Skeletal muscle tissue (tissue), 4 donors: ENCODE measurements around the gene GRAMD1B. TPM values are rescaled to one million over a fixed set of nuclear protein-coding genes. Genes with fewer than 3 reads are reported as not detected.
"Not testable (repeated sequence)": the region's sequence is repeated elsewhere in the genome, so short reads cannot be mapped to it uniquely, and the experiment has no call there.

Source experiments
- H3K27ac ChIP-seq: one replicate; pipeline ENCODE4 v1.7.0; 2013; ENCODE audit warnings: mild to moderate bottlenecking, low read depth, low read length, inconsistent platforms
- H3K27me3 ChIP-seq, 3 donors: one replicate each; pipeline ENCODE4 v1.7.0; 2013; ENCODE audit warnings: low read length in 3 of 3; ENCODE audit not compliant: control insufficient read depth in 3 of 3, insufficient read depth in 3 of 3
- H3K36me3 ChIP-seq, 3 donors: one replicate each; pipeline ENCODE4 v1.7.0; 2013; ENCODE audit warnings: low read length in 3 of 3; ENCODE audit not compliant: control insufficient read depth in 3 of 3, insufficient read depth in 3 of 3
- H3K4me1 ChIP-seq, 3 donors: one replicate each; pipeline ENCODE4 v1.7.0; 2013; ENCODE audit warnings: low read length in 3 of 3, mild to moderate bottlenecking in 3 of 3; ENCODE audit not compliant: control insufficient read depth in 3 of 3, insufficient read depth in 3 of 3
- H3K4me3 ChIP-seq, 3 donors: one replicate each; pipeline ENCODE4 v1.7.0; 2013; ENCODE audit warnings: low read length in 3 of 3
- H3K9ac ChIP-seq, 3 donors: one replicate each; pipeline ENCODE4 v1.7.0; 2013; ENCODE audit warnings: low read length in 3 of 3, mild to moderate bottlenecking in 3 of 3, moderate library complexity in 2 of 3, low read depth in 1 of 3
- H3K9me3 ChIP-seq, 3 donors: one replicate each; pipeline ENCODE4 v1.7.0; 2013; ENCODE audit warnings: low read length in 3 of 3; ENCODE audit not compliant: control insufficient read depth in 3 of 3
- total RNA-seq: library from RNA; depleted of rRNA; stranded (reverse); fragments of >200 nt; gene quantifications from one replicate; pipeline ENCODE4 v1.2.3, GENCODE V29; 2014
- donor health status: Osteomylitis.

Gene GRAMD1B
- total RNA-seq, 1 donor from 2014 or later = 8.9 TPM

- Histone ChIP-seq H3K9ac (no peak overlapping the region), H3K9me3 (no peaks in the 10 kb centered on the region), H3K4me1 (no peaks in the 10 kb centered on the region), H3K4me3 (no peak overlapping the region), H3K27ac (no peak overlapping the region), H3K36me3 (no peaks in the 10 kb centered on the region), H3K27me3 (no peaks in the 10 kb centered on the region)
These were observed 11.1 kb downstream of the GRAMD1B start for GRCh38 chr11:123441161-123441560.

DNA sequence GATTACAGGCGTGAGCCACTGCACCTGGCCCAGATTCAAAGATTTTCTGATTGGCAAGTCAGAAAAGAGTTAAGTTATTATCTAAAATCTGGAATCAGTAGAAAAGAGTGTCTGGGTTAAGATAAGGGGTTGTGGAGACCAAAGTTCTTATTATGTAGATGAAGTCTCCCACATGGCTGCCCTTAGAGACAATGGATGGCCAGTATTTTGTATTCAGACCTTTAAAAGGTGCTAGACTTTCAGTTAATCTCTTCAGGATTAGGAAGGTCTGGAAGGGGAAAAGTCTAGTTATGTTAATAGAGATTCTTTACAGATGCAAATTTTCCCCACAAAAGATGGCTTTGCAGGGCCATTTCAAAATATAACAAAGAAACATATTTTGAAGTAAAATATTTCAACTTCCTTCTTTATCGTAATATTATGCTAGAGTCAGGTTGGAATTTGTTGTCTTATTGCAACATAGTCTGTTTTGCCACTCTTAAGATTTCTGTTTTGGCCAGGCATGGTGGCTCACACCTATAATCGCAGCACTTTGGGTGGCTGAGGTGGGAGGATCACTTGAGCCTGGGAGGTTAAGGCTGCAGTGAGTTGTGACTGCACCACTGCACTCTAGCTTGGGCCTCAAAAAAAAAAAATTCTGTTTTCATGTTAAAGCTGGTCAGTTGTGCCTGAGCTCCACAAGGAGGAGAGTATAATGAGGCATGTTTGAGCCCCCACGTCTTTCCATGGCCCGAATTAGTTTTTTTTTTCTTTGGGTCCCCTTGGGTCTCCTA, 14.0 kb downstream of the GRAMD1B start:
- Histone ChIP-seq H3K27ac (no peak overlapping the region), H3K9ac (no peak overlapping the region), H3K36me3 (no peaks in the 10 kb centered on the region), H3K27me3 (no peaks in the 10 kb centered on the region), H3K9me3 (no peaks in the 10 kb centered on the region), H3K4me1 (peaks cover 0 to 3% (median 0%) of the 10 kb centered on the region in 3 donors), H3K4me3 (no peak overlapping the region)

DNA sequence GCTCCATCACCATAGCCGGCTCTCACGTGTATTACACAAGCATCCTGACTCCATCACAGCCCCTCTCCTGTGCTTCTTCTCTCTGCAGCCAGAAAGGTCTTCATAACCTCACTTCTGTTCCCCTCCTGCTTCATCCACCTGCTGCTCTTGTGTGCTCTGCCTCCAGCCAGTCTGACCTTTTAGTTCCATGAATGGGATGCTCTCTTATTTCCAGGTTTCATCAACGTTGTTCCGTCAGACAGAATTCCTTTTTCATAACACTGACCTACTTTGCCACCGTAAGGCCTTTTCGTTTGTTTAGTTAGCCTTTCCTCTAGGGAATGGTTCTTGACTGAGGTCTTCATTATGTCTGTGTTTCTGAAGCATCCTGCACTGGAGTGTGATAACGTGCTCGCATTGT, 18.8 kb downstream of the GRAMD1B start:
- Histone ChIP-seq H3K27ac (no peak overlapping the region), H3K36me3 (no peaks in the 10 kb centered on the region), H3K4me1 (peaks cover 0 to 10% (median 0%) of the 10 kb centered on the region in 3 donors), H3K4me3 (no peak overlapping the region), H3K27me3 (no peaks in the 10 kb centered on the region), H3K9ac (no peak overlapping the region), H3K9me3 (no peaks in the 10 kb centered on the region)

DNA sequence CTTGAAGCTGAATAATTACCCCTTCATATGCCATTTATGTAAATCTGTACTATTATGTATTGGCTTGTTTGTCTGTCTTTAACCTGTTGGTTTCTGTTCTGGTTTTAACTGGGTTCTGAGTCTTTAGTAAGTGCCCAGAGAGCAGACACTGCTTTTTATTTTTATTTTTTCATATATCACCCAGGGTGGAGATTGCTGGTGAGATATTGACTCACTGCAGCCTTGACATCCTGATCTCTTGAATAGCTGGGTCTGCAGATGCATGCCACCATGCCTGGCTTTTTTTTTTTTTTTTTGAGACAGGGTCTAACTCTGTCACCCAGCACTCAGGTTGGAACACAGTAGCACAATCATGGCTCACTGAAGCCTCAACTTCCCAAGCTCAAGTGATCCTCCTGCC, 19.4 kb downstream of the GRAMD1B start:
- Histone ChIP-seq H3K36me3 (no peaks in the 10 kb centered on the region), H3K27me3 (no peaks in the 10 kb centered on the region), H3K9me3 (no peaks in the 10 kb centered on the region), H3K4me3 (no peak overlapping the region), H3K9ac (no peak overlapping the region), H3K27ac (no peak overlapping the region), H3K4me1 (peaks cover 0 to 10% (median 2%) of the 10 kb centered on the region in 3 donors)

- Histone ChIP-seq H3K9ac (no peak overlapping the region), H3K9me3 (no peaks in the 10 kb centered on the region), H3K4me3 (no peak overlapping the region), H3K27me3 (no peaks in the 10 kb centered on the region), H3K36me3 (no peaks in the 10 kb centered on the region), H3K27ac (no peak overlapping the region), H3K4me1 (peaks cover 0 to 10% (median 2%) of the 10 kb centered on the region in 3 donors)
These were observed 20.6 kb downstream of the GRAMD1B start for GRCh38 chr11:123450623-123451022.

DNA sequence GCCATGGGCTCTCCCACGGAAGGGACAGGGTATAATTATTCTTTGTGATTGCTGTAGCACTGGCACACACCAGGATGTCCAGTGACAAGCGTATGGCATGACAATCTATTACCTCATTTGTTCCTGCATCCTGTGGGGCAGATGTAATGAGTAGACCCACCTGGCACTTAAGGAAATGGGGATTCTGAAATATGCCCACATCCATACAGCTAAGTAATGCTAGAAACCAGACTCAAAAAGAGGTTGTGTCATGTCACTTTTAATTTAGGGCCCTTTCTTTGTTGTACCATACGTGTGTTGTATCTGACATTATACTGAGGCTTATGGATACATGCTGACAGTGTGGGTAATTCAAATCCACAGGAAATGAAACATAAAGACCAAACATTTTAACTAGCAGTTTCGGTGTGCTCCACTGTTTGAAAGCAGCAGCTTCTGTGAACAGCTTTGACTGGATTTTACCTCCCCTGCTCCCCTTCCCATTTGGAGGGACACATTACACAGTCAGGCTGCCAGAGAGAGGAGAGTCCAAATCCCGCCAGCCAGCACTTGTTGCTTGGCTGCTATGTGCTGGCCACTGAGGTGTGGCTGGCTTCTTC, 21.2 kb downstream of the GRAMD1B start:
- no peaks in the 10 kb centered on the region for H3K27me3 ChIP-seq
- no peaks in the 10 kb centered on the region for H3K36me3 ChIP-seq
- H3K9me3 ChIP-seq = no peaks in the 10 kb centered on the region
- no peak overlapping the region for H3K4me3 ChIP-seq
- peaks cover 0 to 10% (median 2%) of the 10 kb centered on the region in 3 donors for H3K4me1 ChIP-seq
- no peak overlapping the region for H3K9ac ChIP-seq
- no peak overlapping the region for H3K27ac ChIP-seq

- Histone ChIP-seq H3K27ac (no peak overlapping the region), H3K9ac (no peak overlapping the region), H3K36me3 (no peaks in the 10 kb centered on the region), H3K4me3 (no peak overlapping the region), H3K27me3 (no peaks in the 10 kb centered on the region), H3K4me1 (peaks cover 0 to 10% (median 2%) of the 10 kb centered on the region in 3 donors), H3K9me3 (no peaks in the 10 kb centered on the region)
These were observed 22.7 kb downstream of the GRAMD1B start for GRCh38 chr11:123452794-123453193.

DNA sequence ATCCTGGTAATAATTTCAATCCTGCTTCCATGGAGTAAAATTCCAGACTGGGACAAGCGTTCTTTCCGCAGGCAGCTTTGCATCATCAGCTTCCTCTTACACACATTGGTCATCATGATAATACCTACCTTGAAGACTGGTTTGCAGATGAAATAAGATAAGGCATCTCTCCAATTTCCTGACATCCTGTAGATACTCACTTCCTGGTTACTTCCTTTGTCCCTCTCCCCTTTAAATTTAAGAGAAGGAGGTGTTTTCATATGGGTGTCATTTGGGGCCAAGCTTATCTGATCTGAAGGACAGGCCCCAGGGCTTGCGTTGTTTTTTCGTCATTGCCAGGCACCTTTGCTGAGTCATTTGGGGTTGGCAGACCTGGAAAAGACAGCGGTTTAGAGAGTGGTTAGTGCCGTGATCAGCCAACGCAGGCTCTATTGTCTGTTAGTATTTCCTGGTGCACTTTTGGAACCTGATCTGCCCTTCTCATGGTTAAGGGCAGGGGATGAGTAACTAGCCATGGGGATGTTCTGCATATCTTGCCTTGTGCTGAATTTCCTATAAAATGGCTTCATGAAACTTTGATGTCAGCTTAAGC, 24.1 kb downstream of the GRAMD1B start:
- Histone ChIP-seq H3K27ac (peak overlapping the region; percentile 3), H3K4me1 (peaks cover 0 to 7% (median 2%) of the 10 kb centered on the region in 3 donors), H3K9ac (no peak overlapping the region)

DNA sequence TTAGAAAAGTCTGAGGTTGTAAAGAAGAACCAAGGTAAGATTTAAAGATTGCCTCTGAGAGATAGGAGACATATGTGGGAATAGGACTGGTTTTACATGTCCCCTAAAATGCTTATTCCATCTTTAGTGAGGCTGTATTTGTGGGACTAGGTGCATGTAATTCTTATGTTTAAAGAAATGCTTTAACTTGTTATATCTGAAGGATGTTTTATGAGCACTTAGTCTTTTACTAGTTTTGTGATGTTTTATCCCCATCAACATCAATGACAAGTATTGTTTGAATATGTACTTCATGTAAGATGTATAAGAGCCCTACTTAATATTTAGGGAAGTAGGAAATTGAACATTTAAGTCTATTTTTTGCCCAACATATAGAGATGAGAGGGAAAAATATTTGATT, 24.7 kb downstream of the GRAMD1B start:
- Histone ChIP-seq H3K9ac (no peak overlapping the region), H3K36me3 (no peaks in the 10 kb centered on the region), H3K27ac (no peak overlapping the region), H3K4me1 (peaks cover 0 to 7% (median 2%) of the 10 kb centered on the region in 3 donors), H3K9me3 (no peaks in the 10 kb centered on the region), H3K4me3 (no peak overlapping the region), H3K27me3 (no peaks in the 10 kb centered on the region)

More for the DNA sequence above, 24.1 kb downstream of the GRAMD1B start:
- H3K4me3 ChIP-seq = no peak overlapping the region
- no peaks in the 10 kb centered on the region for H3K9me3 ChIP-seq
- H3K27me3 ChIP-seq = no peaks in the 10 kb centered on the region
- no peaks in the 10 kb centered on the region for H3K36me3 ChIP-seq

DNA sequence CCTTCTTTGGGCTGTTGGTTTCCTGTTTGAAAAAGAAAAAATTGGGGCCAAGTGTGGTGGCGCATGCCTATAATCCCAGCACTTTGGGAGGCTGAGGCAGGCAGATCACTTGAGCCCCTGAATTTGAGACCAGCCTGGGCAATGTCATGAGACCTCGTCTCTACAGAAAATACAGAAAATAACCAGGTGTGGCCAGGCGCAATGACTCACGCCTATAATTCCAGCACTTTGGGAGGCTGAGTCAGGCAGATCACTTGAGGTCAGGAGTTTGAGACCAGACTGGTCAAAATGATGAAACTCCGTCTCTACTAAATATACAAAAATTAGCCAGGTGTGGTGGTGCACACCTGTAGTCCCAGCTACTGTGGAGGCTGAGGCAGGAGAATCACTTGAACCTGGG, 26.4 kb downstream of the GRAMD1B start:
- H3K9ac ChIP-seq, H3K36me3 ChIP-seq, H3K27me3 ChIP-seq, H3K4me3 ChIP-seq, H3K9me3 ChIP-seq, H3K27ac ChIP-seq: not testable (repeated sequence)
- peaks cover 9 to 11% (median 10%) of the 10 kb centered on the region in 3 donors for H3K4me1 ChIP-seq
